K562 (cell line): ENCODE data around the gene TAX1BP1. TPM values are rescaled to one million over a fixed set of nuclear protein-coding genes. Genes with fewer than 3 reads are reported as not detected.
A peak's percentile ranks its signal among the peaks of the same experiment; 100 is the strongest.

Experiments used
- ATAC-seq: fragments of 200-7000 bp; cut with Tn5 transposase; 3 replicates; pipeline ENCODE4 v1.9.1; 2020; ENCODE audit warnings: moderate library complexity
- BruUV-seq: library from RNA; stranded (reverse); fragments of 400-500 nt; replicated peaks from 2 replicates; lab custom pipeline; 2021; lab: Mats Ljungman, UMichigan
- CTCF ChIA-PET: fragments of 300-600 bp; formaldehyde crosslinking; extraction: SDS; loops from one replicate; lab custom pipeline; 2021; ENCODE audit warnings: low intra/inter-chr PET ratio; lab: Yijun Ruan, JAX
- POLR2A ChIA-PET: fragments of 300-600, 350-650 bp; sonication (Branson Sonifier 250); formaldehyde crosslinking; extraction: SDS; loops from one replicate; lab custom pipeline; 2021; ENCODE audit warnings: antibody characterized with exemption, inconsistent platforms; lab: Yijun Ruan, JAX
- DNase-seq, 4 experiments: peaks; one replicate each; pipeline versions ENCODE4 v3.0.0 to v3.0.0-alpha.2; 2011 to 2018; ENCODE audit warnings: low spot score in 3 of 4, mixed read lengths in 3 of 4; ENCODE audit errors: extremely low read depth in 1 of 4
- FAIRE-seq: peaks from 2 replicates; lab custom pipeline; 2011; peaks lifted over from hg19 to GRCh38; lab: Jason Lieb, UNC
- H2AFZ ChIP-seq: 2 replicates; pipeline ENCODE4 v1.6.0; 2011; ENCODE audit warnings: low read depth, low read length, control low read depth, inconsistent platforms
- H3K27ac ChIP-seq: fragments of 200-600 bp; 3 replicates; pipeline ENCODE4 v1.8.0; 2011; ENCODE audit warnings: low read depth, mild to moderate bottlenecking, control low read depth, inconsistent platforms, low read length, moderate library complexity, mixed read lengths; ENCODE audit errors: extremely low read depth
- H3K27me3 ChIP-seq, 2 experiments: fragments of 300-600 bp in 1 of 2; 2 replicates in 1 of 2; 3 replicates in 1 of 2; pipeline versions ENCODE4 v1.6.0 to v1.8.0; 2011; ENCODE audit warnings: inconsistent platforms in 2 of 2, low read length in 2 of 2, mild to moderate bottlenecking in 1 of 2, mixed read lengths in 1 of 2, moderate library complexity in 1 of 2; ENCODE audit not compliant: control insufficient read depth in 2 of 2, insufficient read depth in 2 of 2
- H3K36me3 ChIP-seq: fragments of 300-600 bp; 3 replicates; pipeline ENCODE4 v1.8.0; 2011; ENCODE audit warnings: mild to moderate bottlenecking, low read length, inconsistent platforms; ENCODE audit not compliant: control insufficient read depth, insufficient read depth
- H3K4me1 ChIP-seq, 2 experiments: fragments of 200-600 bp in 1 of 2; replicated peaks in 1 of 2; 2 replicates in 1 of 2; 3 replicates in 1 of 2; pipeline versions ENCODE4 v1.5.1 to v1.8.0; 2011; ENCODE audit warnings: inconsistent platforms in 2 of 2, low read length in 2 of 2, mild to moderate bottlenecking in 1 of 2, mixed read lengths in 1 of 2, moderate library complexity in 1 of 2; ENCODE audit not compliant: control insufficient read depth in 2 of 2, insufficient read depth in 2 of 2
- H3K4me2 ChIP-seq: 2 replicates; pipeline ENCODE4 v1.6.1; 2011; ENCODE audit warnings: low read length, control low read depth, inconsistent platforms, mixed read lengths; ENCODE audit not compliant: insufficient read depth
- H3K4me3 ChIP-seq: fragments of 200-600 bp; sonication (generic), shearing (Covaris generic); 2 replicates; pipeline ENCODE4 v1.5.1; 2016; ENCODE audit warnings: control low read depth, inconsistent platforms
- H3K79me2 ChIP-seq: fragments of 200-600 bp; 3 replicates; pipeline ENCODE4 v1.8.0; 2011; ENCODE audit warnings: low read length, inconsistent platforms; ENCODE audit not compliant: control insufficient read depth, insufficient read depth
- H3K9ac ChIP-seq, 2 experiments: 2 replicates each; pipeline versions ENCODE4 v1.6.0 to v1.6.1; 2011; ENCODE audit warnings: low read depth in 2 of 2, low read length in 2 of 2, control low read depth in 1 of 2, inconsistent platforms in 1 of 2, mild to moderate bottlenecking in 1 of 2, mixed read lengths in 1 of 2; ENCODE audit not compliant: insufficient read depth in 1 of 2
- H3K9me1 ChIP-seq: one replicate; pipeline ENCODE4 v1.6.0; 2011; ENCODE audit warnings: inconsistent platforms, mild to moderate bottlenecking, low read length, moderate library complexity; ENCODE audit not compliant: control insufficient read depth, insufficient read depth
- H3K9me3 ChIP-seq: replicated peaks from 2 replicates; pipeline ENCODE4 v1.5.1; 2011; ENCODE audit warnings: low read depth, low read length, inconsistent platforms; ENCODE audit not compliant: control insufficient read depth, insufficient read depth
- H4K20me1 ChIP-seq: replicated peaks from 2 replicates; pipeline ENCODE4 v1.6.1; 2011; ENCODE audit warnings: low read length, inconsistent platforms, mixed read lengths; ENCODE audit not compliant: control insufficient read depth, insufficient read depth
- C11orf30 ChIP-seq: fragments of 450-650 bp; IDR thresholded peaks from 2 replicates; pipeline ENCODE4 v1.6.1; 2016; ENCODE audit warnings: low read depth, mild to moderate bottlenecking
- HDAC8 ChIP-seq: fragments of 450-650 bp; IDR thresholded peaks from 2 replicates; pipeline ENCODE4 v1.6.1; 2016; ENCODE audit warnings: mild to moderate bottlenecking, missing genetic modification characterization, moderate library complexity, missing compliant biosample characterization
- MAFG ChIP-seq: fragments of 450-650 bp; conservative IDR thresholded peaks from 2 replicates; pipeline ENCODE4 v1.6.1; 2016; ENCODE audit warnings: missing genetic modification characterization, missing compliant biosample characterization
- MXD1 ChIP-seq: fragments of 250-450 bp; sonication (Bioruptor Pico); IDR thresholded peaks from 2 replicates; pipeline ENCODE4 v1.8.0; 2021; ENCODE audit warnings: borderline replicate concordance, mild to moderate bottlenecking, moderate library complexity; ENCODE audit not compliant: poor library complexity, severe bottlenecking
- POLR2G ChIP-seq: fragments of 200-400 bp; formaldehyde crosslinking; IDR thresholded peaks from 2 replicates; pipeline ENCODE4 v1.6.1; 2017; ENCODE audit warnings: low read depth, mild to moderate bottlenecking, antibody characterized with exemption, low read length, moderate library complexity
- RBFOX2 ChIP-seq: fragments of 200-400 bp; formaldehyde crosslinking; IDR thresholded peaks from 2 replicates; pipeline ENCODE4 v1.6.1; 2017; ENCODE audit warnings: low read depth, mild to moderate bottlenecking, low read length, moderate library complexity
- U2AF1 ChIP-seq: fragments of 200-400 bp; formaldehyde crosslinking; optimal IDR thresholded peaks from 2 replicates; pipeline ENCODE3; 2017; ENCODE audit warnings: mild to moderate bottlenecking, low read depth, low read length, moderate library complexity
- ZBTB1 ChIP-seq: sonication (generic); formaldehyde crosslinking; IDR thresholded peaks from 2 replicates; pipeline ENCODE4 v1.8.1; 2023; ENCODE audit warnings: missing genetic modification reagents, low read depth, mild to moderate bottlenecking, borderline replicate concordance
- ZNF507 ChIP-seq: conservative IDR thresholded peaks from 2 replicates; pipeline ENCODE4 v1.6.1; 2017; ENCODE audit warnings: missing genetic modification characterization, missing compliant biosample characterization
- WGBS: fragments of 100-300 bp; shearing (Covaris generic); methylation state at CpG from one replicate; pipeline ENCODE4 v1.1.6; 2016; ENCODE audit warnings: low coverage, mixed read lengths; ENCODE audit not compliant: insufficient coverage; ENCODE audit errors: missing lambda C conversion rate; 5-methylcytosine and 5-hydroxymethylcytosine counted together
- in situ Hi-C: fragments of 300-500 bp; cut with MboI; formaldehyde crosslinking; loops from 4 replicates; pipeline ENCODE4 v1.15.0; 2018; ENCODE audit warnings: inconsistent platforms, mixed read lengths
- intact Hi-C: fragments of 100-400 bp; cut with micrococcal nuclease; formaldehyde crosslinking; loops from 2 replicates; pipeline ENCODE4 v1.14.2; 2022
- polyA plus RNA-seq, 8 experiments: library from polyadenylated mRNA; depleted of rRNA in 4 of 8; stranded (reverse) in 5 of 8; unstranded in 3 of 8; fragments of >200 nt; fragmentation: Nextera tagmentation in 2 of 8; fragmentation: Illumina TruSeq in 1 of 8; extraction: Ambion mirVana in 2 of 8; extraction: Trizol in 1 of 8; gene quantifications; 2 replicates each; pipeline versions ENCODE4 v1.2.1 to v1.2.3, GENCODE V29; 2011 to 2014; ENCODE audit warnings: inconsistent platforms in 1 of 8, missing spikeins in 1 of 8
- total RNA-seq, 7 experiments: library from RNA; depleted of rRNA in 6 of 7; stranded (reverse); fragments of >200 nt in 6 of 7; fragmentation: Illumina TruSeq in 2 of 7; extraction: Trizol in 2 of 7; gene quantifications; 2 replicates each; pipeline versions ENCODE4 v1.2.1 to v1.2.3, GENCODE V29; 2011 to 2021; ENCODE audit warnings: low replicate concordance in 1 of 7
- TF ChIP-seq, protein P1 (sequence below): fragments of 250-450 bp; sonication (Bioruptor Pico); IDR thresholded peaks from 2 replicates; pipeline ENCODE4 v1.4.0; 2020; ENCODE audit warnings: mild to moderate bottlenecking
- TF ChIP-seq, protein P2 (sequence below): fragments of 250-450 bp; sonication (Bioruptor Pico); IDR thresholded peaks from 2 replicates; pipeline ENCODE4 v1.5.0; 2022; ENCODE audit warnings: mild to moderate bottlenecking
- TF ChIP-seq, protein P3 (sequence below): sonication (generic); formaldehyde crosslinking; IDR thresholded peaks from 2 replicates; pipeline ENCODE4 v1.8.0; 2022; ENCODE audit warnings: missing genetic modification reagents, mild to moderate bottlenecking, borderline replicate concordance
- TF ChIP-seq, protein P4 (sequence below): fragments of 250-450 bp; sonication (Bioruptor Pico); IDR thresholded peaks from 2 replicates; pipeline ENCODE4 v1.5.0; 2020; ENCODE audit warnings: mild to moderate bottlenecking, borderline replicate concordance

TAX1BP1 gene
- total and polyA plus RNA-seq, 9 of the 15 experiments (the other 6 are each of a cell fraction or from before 2014, with no cell fraction given): 49.0 to 119 (median 75.9) TPM

DNA sequence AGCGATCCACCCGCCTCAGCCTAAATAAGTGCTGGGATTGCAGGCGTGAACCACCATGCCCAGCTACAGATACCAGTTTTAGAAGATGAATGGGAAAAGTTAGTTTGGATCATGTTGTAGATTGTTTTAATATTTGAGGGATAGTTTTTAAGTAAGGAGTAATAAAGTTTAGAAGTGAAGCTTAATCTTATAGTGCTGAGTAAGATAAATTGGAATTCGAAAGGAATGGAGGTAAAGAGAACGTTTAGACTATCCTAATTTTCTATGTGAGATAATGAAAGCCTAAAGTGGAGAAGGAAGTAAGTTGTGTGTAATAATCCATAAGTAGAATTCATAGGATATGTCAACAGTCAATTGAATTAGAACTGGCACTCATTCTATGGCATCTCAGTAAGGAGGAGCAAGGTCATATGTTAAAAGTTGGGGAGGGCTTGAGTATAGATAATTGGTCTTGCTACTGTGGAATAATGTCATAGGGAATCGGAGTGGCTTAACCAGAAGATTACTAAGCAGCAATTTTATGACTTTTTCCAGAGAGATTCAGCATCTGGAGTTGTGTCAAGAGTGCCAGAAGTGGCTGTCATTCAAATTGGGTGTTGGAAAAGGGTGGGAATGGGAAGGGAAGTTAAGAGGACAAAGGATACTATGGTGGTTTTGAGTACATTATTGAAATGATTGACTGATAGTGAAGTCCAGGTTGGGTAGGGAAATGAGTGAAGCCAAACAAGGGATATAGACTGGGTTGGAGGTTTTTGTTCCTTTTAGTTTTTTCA is 12.1 kb downstream of the TAX1BP1 start:
- BruUV-seq: no TSS peak
- intact Hi-C loops: no loop called here
- ChIA-PET CTCF (interaction anchor here (0.6 kb wide), 1 partner anchor 1786 kb away, joined by 5 read pairs; no protein-coding TSS in a partner anchor), POLR2A (interaction anchor here (0.8 kb wide), 1 partner anchor 23 kb away, joined by 3 read pairs; no protein-coding TSS in a partner anchor)
- H3K9me1 ChIP-seq: no peaks in the 10 kb centered on the region
- H3K36me3 ChIP-seq: peaks cover 58% of the 10 kb centered on the region
- H3K9ac ChIP-seq: no peak overlapping the region
- no peak for ATAC-seq
- WGBS: 91% methylated on average over 6 of the region's 6 CpGs
- DNase-seq: no peak
- H4K20me1 ChIP-seq: no peaks in the 10 kb centered on the region
- no peak overlapping the region for H3K27ac ChIP-seq
- H3K4me1 ChIP-seq: no peaks in the 10 kb centered on the region; a peak in 1 of 5 replicates
- no peak overlapping the region for H3K4me3 ChIP-seq
- no peak overlapping the region for H3K4me2 ChIP-seq
- H3K27me3 ChIP-seq: no peaks in the 10 kb centered on the region
- no peaks in the 10 kb centered on the region for H3K9me3 ChIP-seq
- in situ Hi-C loops: no loop called here
- no peak overlapping the region for H2AFZ ChIP-seq
- no peak for FAIRE-seq
- peaks cover 12% of the 10 kb centered on the region for H3K79me2 ChIP-seq
- TF ChIP-seq ZBTB1 (CRISPR knock-in tag): no peak
- TF ChIP-seq MXD1 (CRISPR knock-in tag): no peak
- TF ChIP-seq RBFOX2: no peak
- TF ChIP-seq HDAC8 (tag): no peak
- TF ChIP-seq, protein P1, sequence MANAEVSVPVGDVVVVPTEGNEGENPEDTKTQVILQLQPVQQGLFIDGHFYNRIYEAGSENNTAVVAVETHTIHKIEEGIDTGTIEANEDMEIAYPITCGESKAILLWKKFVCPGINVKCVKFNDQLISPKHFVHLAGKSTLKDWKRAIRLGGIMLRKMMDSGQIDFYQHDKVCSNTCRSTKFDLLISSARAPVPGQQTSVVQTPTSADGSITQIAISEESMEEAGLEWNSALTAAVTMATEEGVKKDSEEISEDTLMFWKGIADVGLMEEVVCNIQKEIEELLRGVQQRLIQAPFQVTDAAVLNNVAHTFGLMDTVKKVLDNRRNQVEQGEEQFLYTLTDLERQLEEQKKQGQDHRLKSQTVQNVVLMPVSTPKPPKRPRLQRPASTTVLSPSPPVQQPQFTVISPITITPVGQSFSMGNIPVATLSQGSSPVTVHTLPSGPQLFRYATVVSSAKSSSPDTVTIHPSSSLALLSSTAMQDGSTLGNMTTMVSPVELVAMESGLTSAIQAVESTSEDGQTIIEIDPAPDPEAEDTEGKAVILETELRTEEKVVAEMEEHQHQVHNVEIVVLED: no peak
- no peak for TF ChIP-seq ZNF507 (tag)
- no peak for TF ChIP-seq POLR2G
- TF ChIP-seq, protein P2, sequence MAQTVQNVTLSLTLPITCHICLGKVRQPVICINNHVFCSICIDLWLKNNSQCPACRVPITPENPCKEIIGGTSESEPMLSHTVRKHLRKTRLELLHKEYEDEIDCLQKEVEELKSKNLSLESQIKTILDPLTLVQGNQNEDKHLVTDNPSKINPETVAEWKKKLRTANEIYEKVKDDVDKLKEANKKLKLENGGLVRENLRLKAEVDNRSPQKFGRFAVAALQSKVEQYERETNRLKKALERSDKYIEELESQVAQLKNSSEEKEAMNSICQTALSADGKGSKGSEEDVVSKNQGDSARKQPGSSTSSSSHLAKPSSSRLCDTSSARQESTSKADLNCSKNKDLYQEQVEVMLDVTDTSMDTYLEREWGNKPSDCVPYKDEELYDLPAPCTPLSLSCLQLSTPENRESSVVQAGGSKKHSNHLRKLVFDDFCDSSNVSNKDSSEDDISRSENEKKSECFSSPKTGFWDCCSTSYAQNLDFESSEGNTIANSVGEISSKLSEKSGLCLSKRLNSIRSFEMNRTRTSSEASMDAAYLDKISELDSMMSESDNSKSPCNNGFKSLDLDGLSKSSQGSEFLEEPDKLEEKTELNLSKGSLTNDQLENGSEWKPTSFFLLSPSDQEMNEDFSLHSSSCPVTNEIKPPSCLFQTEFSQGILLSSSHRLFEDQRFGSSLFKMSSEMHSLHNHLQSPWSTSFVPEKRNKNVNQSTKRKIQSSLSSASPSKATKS (CRISPR knock-in tag): no peak
- TF ChIP-seq, protein P3, sequence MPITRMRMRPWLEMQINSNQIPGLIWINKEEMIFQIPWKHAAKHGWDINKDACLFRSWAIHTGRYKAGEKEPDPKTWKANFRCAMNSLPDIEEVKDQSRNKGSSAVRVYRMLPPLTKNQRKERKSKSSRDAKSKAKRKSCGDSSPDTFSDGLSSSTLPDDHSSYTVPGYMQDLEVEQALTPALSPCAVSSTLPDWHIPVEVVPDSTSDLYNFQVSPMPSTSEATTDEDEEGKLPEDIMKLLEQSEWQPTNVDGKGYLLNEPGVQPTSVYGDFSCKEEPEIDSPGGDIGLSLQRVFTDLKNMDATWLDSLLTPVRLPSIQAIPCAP: no peak
- TF ChIP-seq, protein P4, sequence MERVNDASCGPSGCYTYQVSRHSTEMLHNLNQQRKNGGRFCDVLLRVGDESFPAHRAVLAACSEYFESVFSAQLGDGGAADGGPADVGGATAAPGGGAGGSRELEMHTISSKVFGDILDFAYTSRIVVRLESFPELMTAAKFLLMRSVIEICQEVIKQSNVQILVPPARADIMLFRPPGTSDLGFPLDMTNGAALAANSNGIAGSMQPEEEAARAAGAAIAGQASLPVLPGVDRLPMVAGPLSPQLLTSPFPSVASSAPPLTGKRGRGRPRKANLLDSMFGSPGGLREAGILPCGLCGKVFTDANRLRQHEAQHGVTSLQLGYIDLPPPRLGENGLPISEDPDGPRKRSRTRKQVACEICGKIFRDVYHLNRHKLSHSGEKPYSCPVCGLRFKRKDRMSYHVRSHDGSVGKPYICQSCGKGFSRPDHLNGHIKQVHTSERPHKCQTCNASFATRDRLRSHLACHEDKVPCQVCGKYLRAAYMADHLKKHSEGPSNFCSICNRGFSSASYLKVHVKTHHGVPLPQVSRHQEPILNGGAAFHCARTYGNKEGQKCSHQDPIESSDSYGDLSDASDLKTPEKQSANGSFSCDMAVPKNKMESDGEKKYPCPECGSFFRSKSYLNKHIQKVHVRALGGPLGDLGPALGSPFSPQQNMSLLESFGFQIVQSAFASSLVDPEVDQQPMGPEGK (CRISPR knock-in tag): no peak
- TF ChIP-seq U2AF1: no peak
- peak; percentile 63 for TF ChIP-seq C11orf30
- TF ChIP-seq MAFG (tag): peak; percentile 54
